GM21381 (cell line): Measurements from ENCODE around the gene IRAK1BP1.
"Not testable (repeated sequence)": the region's sequence is repeated elsewhere in the genome, so short reads cannot be mapped to it uniquely, and the experiment has no call there.

Experiments
- ATAC-seq: cut with Tn5 transposase; IDR thresholded peaks from one replicate; pipeline ENCODE4 v1.9.1; 2021; ENCODE audit warnings: mild to moderate bottlenecking, moderate library complexity; ENCODE audit not compliant: unreplicated experiment

Gene IRAK1BP1

DNA sequence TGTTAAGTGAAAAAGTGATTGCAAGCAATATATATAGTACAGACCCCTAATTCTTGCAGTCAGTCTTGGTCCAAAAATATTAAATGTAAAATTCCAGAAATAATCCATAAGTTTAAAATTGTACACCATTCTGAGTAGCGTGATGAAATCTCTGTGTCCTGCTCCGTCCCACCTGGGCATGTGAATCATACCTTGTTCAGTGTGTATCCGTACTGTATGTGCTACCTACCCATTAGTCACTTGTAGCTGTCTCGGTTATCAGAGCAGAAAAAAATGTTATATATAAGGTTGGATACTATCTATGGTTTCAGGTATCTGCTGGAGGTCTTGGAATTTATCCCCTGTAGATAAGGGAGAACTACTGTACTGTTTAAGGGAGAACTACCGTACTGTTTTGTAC is 16.3 kb downstream of the IRAK1BP1 start:
- no peak for ATAC-seq

DNA sequence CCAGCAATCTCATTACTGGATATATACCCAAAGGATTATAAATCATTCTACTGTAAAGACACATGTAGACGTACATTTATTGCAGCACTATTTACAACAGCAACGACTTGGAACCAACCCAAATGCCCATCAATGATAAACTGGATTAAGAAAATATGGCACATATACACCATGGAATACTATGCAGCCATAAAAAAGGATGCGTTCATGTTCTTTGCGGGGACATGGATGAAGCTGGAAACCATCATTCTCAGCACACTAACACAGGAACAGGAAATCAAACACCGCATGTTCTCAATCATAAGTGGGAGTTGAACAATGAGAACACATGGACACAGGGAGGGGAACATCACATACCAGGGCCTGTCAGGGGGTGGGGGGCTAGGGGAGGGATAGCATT is 22.6 kb downstream of the IRAK1BP1 start:
- ATAC-seq: not testable (repeated sequence)

DNA sequence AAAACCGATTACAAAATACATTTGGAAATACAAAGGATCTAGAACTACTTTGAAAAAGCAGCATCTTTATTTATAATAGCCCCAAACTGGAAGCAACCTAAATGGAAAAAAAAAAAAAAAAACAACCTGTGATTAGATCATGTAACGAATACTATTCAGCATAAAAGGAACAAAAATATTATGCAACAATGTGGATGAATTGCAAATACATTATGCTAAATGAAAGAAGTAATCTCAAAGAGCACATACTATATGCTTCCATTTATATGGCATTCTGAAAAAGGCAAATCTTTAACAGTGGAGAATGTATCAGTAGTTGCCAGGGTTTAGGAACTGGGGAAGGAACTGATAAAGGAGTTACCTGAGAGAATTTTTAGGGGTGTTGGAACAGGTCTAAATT is 28.9 kb downstream of the IRAK1BP1 start:
- ATAC-seq: no peak

DNA sequence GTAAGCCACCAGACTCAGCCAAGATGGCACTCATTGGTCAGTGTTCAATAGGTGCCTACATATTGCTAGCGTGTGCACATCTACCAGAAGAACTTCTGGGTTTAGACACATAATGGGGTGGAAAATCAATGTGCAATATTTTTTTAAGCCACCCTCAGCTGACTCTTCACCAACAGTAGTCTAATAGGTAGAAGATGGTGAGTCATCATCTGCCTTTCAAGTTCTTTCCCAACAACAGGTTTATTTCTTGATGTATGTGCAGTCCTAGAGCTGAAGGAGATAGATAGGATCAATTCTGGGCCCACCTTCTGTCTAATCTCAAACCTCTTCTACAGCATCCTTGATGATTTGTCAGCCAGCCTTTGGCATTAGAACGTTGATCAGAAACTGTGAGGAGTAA is 41.3 kb downstream of the IRAK1BP1 start:
- no peak for ATAC-seq

DNA sequence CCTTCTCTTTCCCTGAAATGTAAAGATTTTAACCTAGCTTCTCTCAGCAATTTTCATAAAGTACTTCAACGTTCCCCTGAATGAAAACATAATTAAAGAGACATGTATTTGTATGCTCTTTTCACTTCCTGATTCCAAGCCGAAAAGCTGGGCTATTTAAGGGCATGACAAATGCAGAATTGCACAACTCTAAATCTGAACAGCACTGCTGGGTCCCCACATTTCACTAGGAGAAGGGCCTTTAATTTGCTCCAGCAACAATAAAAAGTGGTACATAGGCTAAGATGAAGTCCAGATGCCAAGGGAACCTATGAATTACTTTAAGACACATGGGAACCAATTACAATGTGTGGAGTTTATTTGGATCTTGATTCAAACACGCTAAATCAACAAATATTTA is 42.0 kb downstream of the IRAK1BP1 start:
- no peak for ATAC-seq

DNA sequence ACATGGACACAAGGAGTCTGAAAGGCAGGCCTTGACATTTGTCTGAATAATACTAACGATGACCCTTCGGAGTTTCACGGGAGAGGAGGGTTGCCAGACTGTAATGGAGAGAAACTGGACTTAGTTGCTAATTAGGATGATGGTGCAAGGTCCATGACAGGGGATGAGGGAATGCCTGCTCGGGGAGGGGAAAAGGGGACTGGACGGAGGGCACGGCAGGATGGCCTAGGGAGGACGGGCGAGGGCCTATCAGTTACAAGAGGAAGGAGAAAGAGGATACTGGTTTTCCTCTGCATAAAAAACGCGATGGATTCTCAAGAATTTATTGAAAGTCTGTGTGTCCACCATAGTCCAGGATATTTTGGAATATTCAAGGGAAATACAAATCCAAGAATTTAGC is 42.7 kb downstream of the IRAK1BP1 start:
- no peak for ATAC-seq

DNA sequence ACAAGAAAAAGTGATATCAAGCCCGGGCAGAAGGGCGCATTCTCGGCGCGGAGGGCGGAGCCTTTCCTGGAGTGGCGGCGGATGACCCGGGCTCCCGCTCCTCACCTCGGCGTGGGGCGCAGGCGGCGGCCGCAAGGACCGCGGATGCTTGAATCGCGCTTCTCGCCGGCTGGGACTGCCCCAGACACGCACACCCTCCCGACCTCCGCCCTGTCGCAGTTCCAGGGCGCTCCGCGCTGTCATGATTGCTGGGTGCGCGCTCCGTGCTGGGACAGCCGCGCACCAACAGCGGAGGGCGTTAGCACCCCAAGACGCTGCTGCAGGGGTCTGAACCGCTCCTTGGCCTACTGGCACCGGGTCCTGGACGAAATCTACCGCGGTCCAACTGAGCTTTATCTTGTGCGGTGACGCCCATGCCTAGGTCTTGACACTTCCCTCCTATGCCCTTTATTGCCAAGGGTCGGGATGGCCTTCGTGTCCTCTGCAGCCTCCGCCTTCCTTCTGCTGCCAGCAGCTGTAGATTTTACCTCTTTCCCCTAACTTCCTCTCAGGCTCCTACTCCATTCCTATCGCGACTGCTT is 43.3 kb downstream of the IRAK1BP1 start:
- peak; percentile 69 for ATAC-seq

DNA sequence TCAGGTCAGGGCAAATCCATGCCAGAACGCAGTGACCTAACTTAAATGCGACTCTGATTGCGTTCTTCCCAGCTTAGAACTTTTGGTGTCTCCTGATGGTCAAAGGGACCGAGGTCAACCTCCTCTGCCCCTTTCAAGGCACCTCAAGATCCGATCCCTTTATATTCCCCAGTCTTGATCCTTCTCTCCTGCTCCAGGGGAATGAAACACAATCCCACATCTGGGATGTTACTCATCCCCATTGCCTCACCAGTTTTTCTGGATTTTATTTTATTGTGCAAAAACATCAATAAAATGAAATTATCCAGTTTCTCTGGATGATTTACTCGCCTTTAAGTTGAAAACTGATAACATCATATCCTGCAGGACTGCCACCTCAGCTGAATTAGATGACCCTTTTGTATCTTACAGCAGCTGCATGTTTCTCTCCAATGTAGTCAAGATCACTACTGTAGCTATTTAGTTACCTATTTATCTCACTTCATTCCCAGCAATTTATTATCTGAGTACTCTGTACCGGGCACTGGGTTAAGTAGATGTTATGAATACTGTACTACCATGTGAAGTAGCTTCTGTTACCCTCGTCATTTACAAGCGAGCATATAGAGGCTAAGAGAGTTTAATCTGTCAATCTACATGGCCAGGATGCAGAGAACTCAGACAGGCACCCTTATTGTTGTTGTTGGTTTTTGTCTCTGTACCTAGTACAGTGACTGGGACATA is 44.0 kb downstream of the IRAK1BP1 start:
- ATAC-seq: no peak

DNA sequence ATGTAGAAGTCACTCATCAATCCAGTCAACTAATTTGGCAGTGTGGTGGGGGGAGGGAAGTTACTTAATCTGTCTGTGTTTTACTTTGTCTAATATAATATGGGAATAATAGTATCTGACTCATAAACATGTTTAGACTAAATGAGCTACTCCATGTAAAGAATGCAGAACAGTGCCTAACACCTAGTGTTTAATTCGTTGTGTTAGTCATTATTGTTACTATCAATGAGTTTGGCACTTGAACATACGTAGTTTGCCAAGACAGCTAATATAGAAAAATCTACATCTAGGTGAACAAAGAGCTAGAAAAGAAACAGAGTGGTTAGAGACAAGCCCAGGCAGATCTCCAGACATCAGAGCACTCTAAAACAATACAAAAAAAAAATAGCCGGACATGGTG is 49.1 kb downstream of the IRAK1BP1 start:
- no peak for ATAC-seq

DNA sequence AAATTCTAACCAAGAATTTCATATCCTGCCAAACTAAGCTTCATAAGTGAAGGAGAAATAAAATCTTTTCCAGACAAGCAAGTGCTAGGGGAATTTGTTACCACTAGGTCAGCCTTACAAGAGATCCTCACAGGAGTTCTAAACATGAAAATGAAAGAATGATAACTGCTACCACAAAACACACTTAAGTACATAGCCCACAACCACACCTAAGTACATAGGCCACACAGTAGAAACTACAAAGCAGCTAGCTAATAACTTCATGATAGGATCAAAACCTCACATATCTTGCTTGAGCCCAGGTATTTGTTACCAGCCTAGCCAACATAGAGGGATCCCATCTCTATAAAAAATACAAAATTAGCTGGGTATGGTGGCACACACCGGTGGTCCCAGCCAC is 50.4 kb downstream of the IRAK1BP1 start:
- no peak for ATAC-seq

DNA sequence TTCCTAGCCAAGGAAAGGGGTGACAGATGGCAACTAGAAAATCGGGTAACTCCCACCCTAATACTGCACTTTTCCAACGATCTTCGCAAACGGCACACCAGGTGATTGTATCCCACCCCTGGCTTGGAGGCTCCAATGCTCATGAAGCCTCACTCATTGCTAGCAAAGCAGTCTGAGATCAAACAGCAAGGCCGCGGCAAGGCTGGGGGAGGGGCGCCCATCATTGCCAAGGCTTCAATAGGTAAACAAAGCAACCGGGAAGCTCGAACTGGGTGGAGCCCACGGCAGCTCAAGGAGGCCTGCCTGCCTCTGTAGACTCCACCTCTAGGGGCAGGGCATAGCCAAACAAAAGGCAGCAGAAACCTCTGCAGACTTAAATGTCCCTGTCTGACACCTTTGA is 53.8 kb downstream of the IRAK1BP1 start:
- ATAC-seq: not testable (repeated sequence)

DNA sequence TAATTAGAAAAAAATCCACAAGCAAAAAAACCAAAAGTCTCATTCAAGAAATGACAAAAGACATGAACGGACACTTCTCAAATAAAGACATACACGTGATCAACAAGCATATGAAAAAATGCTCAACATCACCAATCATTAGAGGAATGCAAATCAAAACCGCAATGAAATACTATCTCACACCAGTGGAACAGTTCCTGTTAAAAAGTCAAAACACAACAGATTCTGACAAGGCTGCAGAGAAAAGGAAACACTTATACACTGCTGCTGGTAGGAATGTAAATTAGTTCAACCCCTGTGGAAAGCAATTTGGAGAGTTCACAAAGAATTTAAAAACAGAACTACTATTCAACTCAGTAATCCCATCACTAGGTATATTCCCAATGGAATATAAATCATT is 58.0 kb downstream of the IRAK1BP1 start:
- ATAC-seq: no peak

DNA sequence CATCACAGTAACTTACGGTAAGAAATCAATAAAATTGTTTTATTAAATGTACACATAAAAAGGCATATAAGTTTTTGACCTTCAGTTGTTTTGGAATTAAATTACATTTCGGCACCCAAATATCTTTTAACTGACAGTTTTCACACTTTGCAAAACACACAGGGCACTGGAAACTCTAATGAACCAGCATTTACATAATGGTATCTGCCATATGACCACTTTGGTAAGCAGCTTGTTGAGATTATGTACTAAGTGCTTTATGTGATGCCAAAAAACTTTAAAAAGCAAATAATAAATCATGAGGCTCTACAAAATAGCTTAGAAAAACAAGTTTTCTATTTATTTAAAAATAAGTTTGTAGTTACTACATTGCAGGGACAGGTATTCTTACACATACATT is 68.2 kb downstream of the IRAK1BP1 start:
- ATAC-seq: no peak

DNA sequence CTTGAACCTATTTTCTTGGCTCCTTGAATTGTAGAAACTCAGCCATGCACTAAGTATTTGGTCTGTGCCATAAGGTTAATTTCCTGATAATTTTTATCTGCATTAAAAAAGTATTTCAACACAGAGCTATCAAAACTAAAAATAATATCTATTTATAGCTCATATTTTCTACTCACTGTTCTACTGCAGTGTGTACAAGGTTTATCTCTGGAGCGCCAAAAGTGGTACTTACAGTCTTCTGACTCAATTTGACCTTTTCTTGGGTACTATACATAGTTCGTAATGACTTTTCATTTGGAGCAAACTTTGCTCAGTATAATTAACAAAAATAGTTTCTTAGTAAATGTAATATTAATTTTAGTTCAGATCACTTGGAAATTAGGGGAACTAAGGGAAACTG is 69.2 kb downstream of the IRAK1BP1 start:
- ATAC-seq: no peak

DNA sequence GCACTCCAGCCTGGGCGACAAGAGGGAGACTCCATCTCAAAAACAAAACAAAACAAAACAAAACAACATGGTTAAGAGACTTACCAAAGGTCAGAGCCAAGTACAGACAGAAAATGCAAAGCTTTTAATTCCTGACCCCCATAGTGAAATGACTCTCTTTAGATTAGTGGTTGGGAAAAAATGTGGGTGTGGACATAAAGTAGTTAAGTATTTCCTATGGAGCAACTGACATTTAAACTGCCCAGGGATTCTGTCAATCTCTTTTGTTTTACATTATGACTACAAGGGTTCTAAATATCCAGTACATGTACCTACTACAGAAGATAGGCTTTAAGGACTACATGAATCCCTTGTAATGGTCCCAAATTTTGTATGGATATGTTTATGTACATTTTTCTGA is 75.1 kb downstream of the IRAK1BP1 start:
- ATAC-seq: no peak

DNA sequence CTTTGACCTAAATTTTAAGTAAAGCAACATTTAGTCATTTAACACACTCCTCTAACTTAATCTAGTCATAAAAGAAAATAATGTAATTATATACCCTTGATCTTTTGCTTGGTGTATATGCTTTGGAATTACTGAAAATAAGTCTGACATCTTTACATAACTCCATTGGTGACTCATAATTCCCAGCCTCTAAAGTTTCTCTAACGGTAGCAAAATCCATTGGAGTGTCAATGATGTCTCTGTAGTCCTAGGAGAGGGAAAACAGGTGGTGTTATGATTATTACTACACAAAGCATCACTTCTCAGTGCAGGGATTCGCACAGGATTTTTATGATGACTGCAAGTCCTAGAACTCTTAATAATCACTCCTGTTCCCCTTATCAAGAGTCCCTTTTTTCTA is 80.2 kb downstream of the IRAK1BP1 start:
- ATAC-seq: no peak

DNA sequence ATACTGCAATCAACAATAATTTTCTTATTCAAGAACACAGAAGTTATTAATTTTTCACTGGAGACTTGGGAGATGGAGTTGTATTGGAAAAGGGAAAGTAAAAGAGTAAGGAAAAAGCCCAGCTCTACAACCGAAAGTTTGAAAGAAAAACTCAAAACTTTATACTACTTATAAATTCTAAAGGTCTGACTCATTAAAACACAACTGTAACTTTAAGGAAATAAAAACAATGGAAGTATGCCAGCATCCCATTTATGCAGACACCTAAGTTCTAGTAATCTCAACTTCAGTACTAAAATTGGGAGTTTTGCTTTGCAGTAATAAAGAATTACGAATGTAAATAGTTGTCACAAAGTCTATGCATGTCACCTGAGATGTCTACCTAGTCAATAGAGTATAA is 80.6 kb downstream of the IRAK1BP1 start:
- no peak for ATAC-seq

DNA sequence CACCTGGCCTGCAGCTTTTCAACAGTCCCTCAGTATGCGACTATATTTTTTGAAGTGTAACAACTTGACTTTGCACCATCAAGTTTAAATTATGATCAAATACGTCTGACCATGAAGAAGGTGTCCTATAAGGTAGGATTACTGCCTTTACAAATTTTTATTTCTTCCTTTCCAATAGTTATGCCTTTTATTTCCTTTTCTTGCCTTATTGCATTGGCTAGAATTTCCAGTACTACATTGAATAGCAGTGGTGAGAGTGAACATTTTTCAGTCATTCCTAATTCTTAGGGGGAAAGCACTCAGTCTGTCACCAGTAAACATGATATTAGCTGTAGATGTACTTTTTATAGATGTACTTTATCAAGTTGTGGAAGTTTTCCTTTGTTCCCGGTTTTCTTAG is 81.4 kb downstream of the IRAK1BP1 start:
- no peak for ATAC-seq

DNA sequence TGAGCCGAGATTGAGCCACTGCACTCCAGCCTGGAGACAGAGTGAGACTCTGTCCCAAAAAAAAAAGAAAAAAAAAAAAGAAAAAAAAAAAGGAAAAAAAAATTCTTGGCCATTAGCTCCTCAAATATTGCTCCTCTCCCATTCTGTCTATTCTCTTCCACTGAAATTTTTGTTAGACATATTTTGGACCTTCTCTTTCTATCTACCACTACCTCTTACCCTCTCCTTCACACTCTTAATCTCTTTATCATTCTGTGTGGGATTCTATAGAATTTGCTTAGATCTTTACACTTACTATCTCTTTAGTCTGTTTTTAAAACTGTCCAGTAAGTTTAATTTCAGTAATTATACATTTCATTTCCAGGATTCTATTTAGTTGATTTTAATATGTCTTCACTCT is 85.0 kb downstream of the IRAK1BP1 start:
- no peak for ATAC-seq
